ENCODE results near the gene AGAP3. TPM values are rescaled to one million over a fixed set of nuclear protein-coding genes. Genes with fewer than 3 reads are reported as not detected.

Gene AGAP3
- total RNA-seq, 1 experiment from 2014 or later = 19.9 TPM

DNA sequence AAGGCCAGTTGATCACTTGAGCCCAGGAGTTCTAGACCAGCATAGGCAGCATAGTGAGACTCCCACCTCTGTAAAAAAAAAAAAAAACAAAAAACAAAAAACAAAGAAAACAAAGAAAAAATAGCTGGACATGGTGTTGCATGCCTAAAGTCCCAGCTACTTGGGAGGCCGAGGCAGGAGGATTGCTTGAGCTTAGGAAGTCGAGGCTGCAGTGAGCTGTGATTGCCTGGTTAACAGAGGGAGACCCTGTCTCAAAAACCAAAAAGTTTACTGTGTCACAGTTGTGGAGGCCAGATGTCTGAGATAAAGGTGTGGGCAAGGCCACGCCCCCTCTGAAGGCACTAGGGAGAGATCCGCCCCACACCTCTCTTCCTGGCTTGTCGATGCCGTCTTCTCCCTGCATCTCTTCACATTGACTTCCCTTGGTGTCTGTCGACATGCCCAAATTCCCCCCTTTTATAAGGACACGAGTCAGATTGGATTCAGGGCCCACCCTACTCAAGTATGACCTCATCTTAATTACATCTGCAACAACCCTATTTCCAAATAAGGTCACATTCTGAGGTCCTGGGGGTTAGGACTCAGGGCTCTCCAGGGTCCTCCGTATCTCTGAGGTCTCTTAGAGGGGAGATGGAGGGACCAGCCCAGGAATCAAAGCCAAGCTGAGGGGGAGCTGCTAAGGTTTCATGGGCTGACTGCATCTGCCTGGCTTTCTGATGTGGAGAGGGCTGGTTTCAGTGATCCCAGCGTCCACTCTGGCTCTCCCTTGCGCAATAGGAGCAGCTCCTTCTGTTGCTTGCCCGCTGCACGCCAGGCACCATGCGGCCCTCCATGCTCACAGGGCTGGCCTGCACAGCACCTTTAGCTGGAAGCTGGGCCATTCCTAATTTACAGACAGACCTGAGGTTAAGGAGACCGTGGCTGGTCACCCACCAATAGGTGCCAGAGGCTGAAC, 23.1 kb downstream of the AGAP3 start:
- Histone ChIP-seq H3K4me1 (replicated peaks) (peaks cover 38% of the 10 kb centered on the region), H3K4me3 (no peak overlapping the region), H3K36me3 (peaks cover 3% of the 10 kb centered on the region; the same call in 1 of the 2 replicates), H3K9me3 (replicated peaks) (no peaks in the 10 kb centered on the region), H3K27me3 (replicated peaks) (no peaks in the 10 kb centered on the region), H3K27ac (no peak overlapping the region)
- DNase-seq (ENCODE audit: low read depth in 1 of 2, low spot score in 2 of 2) = no peak

DNA sequence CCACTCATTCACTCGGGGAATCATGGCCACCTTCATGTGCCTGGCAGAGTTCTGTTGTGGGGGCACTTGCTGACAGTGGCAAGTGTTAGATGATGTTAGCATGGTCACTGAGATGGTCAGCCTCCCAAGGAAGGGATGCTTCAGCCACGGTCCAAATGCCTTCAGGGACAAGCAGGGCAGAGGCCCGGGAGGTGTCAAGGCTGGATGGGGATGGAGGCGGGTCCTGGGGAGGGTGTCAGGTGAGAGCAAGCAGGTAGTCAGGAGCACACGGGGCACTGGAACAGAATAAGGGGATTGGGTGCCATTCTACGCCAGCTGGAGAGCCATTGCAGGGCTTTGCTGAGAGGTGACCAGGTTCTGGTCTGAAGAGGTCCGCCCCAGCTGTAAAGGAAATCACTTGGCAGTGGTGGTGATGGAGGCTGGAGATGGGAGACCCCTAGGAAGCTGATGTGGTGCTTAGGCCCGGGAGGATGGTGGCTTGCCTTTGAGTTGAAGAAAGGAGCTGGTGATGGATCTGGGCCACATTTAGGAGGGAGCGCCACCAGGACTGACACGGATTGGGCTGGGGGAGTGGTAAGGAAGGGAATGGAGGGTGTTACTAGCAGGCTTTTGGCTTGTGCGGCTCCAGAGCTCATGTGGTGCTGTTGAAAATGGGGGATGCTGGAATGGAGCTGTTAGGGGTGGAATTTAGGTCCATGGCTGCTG, 24.1 kb downstream of the AGAP3 start:
- no peak overlapping the region for H3K4me3 ChIP-seq
- H3K27ac ChIP-seq = no peak overlapping the region
- peaks cover 31% of the 10 kb centered on the region for H3K4me1 ChIP-seq (replicated peaks)
- no peaks in the 10 kb centered on the region for H3K9me3 ChIP-seq (replicated peaks)
- DNase-seq (ENCODE audit: low read depth in 1 of 2, low spot score in 2 of 2) = no peak
- H3K36me3 ChIP-seq = peaks cover 3% of the 10 kb centered on the region; the same call in 1 of the 2 replicates
- no peaks in the 10 kb centered on the region for H3K27me3 ChIP-seq (replicated peaks)

DNA sequence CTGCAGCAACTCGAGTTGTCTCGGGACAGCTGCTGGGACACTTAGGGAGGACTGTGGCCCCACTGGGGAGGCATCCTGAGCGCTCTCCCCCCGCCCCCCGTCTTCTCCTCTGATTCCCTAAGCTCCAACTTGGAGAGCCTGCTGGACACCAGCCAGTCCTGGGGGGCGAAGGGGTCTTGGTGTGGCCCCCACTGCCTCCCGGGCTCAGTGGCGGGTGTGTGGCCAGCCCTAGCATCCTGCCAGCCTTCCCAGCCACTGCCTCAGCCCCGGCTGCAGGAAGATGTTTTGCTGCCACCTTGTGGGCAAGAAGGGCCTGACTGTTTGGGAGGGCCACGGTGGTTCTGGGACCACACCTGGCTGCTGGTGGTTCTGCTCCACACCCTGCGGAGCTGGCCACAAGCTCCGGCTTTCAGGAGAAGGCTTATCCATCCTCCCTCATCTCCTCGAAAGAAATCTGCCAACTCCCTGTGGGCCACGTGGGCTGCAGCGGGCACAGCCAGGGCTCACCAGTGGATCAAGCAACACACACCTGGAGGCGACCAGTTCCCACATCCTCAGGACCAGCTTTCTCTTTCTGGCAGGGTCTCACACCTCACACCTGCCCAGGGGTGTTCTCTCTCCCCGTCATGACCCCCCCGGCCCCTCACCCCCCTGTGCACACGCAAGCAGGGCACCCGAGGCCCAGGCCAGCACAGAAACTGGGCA, 24.8 kb downstream of the AGAP3 start:
- Histone ChIP-seq H3K27me3 (replicated peaks) (no peaks in the 10 kb centered on the region), H3K36me3 (peaks cover 9% of the 10 kb centered on the region), H3K9me3 (replicated peaks) (no peaks in the 10 kb centered on the region), H3K27ac (no peak overlapping the region), H3K4me1 (replicated peaks) (peaks cover 31% of the 10 kb centered on the region), H3K4me3 (no peak overlapping the region)
- peak; percentile 68 to 76 for DNase-seq (ENCODE audit: low read depth in 1 of 2, low spot score in 2 of 2)

DNA sequence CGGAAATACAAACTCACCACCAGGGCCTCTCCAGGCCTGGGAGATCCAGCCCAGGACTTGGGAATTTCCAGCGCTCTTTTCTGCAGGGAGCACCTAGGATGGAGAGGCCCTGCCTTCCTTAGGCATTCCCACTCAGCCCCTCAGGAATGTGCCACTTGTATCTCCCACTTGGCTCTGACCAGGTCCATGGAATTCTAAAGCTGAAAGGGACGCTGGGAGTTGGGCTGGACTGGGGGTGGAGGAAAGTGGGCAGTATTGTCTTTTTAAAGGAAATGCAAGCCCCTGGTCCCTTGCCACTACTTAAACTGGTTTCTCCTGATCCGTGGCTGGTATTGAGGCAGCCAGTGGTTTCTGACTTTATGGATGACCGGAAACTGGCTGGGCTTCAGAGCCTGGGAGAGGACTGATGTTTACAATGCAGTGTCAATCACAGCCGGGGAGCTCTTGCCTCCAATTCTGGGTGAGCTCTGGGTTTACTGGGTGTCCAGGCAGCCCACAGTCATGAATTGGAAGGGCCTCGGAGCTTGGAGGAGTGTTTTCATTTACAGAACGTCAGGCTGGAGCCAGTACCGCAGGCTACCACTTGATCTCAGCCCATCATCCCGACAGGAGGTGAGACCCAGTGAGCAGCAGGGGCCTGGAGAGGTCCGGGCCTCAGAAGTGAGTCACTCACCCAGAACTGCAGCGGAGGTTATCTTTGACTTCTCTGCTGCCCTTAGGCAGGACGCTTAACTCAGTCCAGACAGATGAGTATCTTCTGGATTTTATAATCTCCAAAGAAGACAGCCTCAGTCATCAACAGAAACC, 27.3 kb downstream of the AGAP3 start:
- Histone ChIP-seq H3K4me1 (replicated peaks) (peaks cover 31% of the 10 kb centered on the region), H3K9me3 (replicated peaks) (no peaks in the 10 kb centered on the region), H3K27me3 (replicated peaks) (no peaks in the 10 kb centered on the region), H3K27ac (peak overlapping the region; percentile 72), H3K4me3 (peak overlapping the region; percentile 5; the same call in 1 of the 2 replicates), H3K36me3 (peaks cover 23% of the 10 kb centered on the region)
- peak; percentile 87 to 91 for DNase-seq (ENCODE audit: low read depth in 1 of 2, low spot score in 2 of 2)

DNA sequence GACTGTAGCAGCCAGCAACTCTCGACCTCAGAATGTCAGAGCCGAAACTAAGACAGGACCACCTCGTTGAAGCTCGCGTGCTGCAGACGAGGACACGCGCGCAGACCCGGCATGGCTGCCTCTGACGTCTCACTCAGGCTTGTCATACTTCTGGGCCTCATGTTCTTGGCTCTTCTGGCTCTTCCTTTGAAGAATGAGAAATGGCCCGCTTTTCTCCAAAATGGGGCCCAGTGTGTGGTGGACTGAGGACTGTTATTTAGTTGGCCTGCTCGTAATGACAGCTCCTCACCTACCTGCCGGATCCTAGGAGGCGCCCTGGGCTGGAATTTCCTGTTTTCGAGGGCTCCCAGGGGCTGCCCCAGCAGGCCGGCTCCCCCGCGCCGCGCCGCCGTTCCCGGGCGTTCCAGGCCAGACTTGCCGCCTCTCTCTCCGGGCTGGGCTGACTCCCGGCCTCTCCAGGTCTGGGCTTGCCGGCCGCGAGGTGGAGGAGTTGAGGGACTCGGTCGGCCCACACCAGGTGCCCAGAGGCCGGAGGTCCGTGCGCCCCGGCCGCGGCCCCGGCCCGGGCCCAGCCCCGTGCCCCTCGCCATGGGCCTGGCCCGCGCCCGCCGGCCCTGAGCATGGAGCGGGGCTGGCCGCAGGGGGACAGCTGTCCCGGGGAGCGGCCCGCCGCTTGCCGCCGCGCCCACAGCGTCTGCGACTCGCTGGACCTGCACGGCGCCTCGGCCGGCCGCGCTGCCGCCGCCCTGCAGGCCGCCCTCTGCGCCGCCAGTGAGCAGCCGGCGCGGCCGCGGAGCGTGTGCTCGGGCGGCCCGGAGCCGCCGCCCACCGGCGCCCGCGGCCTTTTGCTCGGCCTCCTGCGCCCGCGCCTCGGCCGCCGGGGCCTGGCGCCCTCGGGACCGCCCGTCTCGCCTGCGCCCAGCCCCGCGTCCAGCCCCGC, 28.1 kb downstream of the AGAP3 start:
- H3K9me3 ChIP-seq (replicated peaks) = no peaks in the 10 kb centered on the region
- H3K27ac ChIP-seq = peak overlapping the region; percentile 72
- no peaks in the 10 kb centered on the region for H3K27me3 ChIP-seq (replicated peaks)
- peaks cover 27% of the 10 kb centered on the region for H3K36me3 ChIP-seq
- no peak for DNase-seq (ENCODE audit: low read depth in 1 of 2, low spot score in 2 of 2)
- H3K4me3 ChIP-seq = peak overlapping the region; percentile 5; the same call in 1 of the 2 replicates
- H3K4me1 ChIP-seq (replicated peaks) = peaks cover 28% of the 10 kb centered on the region

DNA sequence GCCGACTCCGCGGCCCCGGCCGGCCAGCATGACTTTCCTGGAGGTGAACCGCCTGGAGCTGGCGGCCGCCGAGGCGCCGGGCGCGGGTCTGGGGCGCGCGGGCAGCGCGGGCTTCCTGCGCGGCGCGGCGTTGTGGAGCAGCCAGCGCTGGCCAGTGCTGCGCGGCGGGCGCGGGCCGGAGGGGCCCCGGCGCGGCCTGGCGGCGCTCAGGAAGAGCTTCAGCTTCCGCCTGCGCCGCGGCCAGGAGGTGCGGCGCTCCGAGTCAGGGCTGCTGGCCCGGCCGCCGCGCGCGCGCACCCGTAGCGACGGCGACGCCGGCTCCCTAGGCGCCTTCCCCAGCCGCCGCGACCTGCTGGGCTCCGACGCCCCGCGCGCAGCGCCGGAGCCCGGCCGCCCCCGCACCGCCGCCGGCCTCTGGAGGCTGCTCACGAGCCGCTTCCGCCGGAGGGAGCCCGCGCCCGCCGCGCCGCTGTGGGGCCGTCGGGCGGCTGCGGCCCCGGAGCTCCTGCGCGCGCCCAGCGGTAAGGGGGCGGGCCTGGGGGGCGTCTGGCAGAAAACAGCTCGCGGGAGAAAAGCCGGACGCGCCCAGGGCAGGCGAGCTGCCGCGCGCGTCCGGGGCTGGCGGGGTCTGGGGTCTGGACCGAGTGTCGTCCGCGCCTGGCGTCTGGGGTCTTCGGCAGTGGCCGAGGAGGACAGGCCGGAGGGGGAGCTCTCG, 29.0 kb downstream of the AGAP3 start:
- DNase-seq (ENCODE audit: low read depth in 1 of 2, low spot score in 2 of 2) = no peak
- Histone ChIP-seq H3K27me3 (replicated peaks) (no peaks in the 10 kb centered on the region), H3K4me3 (no peak overlapping the region), H3K27ac (no peak overlapping the region), H3K9me3 (replicated peaks) (no peaks in the 10 kb centered on the region), H3K36me3 (peaks cover 33% of the 10 kb centered on the region), H3K4me1 (replicated peaks) (peaks cover 26% of the 10 kb centered on the region)

DNA sequence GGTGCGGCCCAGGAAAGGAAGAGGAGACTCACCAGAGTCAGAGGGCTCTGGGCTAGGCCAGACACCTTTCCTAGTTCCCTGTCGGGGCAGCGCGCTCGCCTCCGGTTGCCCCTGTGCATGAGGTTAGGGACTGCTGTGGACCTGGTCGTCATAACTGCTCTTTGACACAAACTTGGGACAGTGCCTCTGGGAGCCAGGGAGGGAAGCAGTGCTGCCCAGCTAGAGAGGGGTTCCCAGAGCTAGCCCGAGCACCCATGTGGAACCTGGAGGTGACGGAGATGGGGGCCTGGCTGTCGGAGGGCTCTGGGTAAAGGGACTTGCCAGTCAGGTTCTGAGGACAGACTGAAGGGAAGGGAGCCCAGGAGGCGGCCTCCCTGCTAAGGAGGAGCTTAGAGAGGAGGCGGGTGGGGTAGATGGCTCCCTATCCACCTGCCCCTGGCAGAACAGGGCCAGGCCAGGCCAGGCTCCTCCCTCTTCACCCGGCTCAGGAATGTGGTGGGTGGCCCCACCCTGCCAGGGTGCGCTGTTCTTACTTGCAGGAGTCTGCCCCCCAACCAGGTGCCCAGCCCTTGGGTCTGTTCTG, 29.7 kb downstream of the AGAP3 start:
- Histone ChIP-seq H3K27ac (no peak overlapping the region), H3K27me3 (replicated peaks) (no peaks in the 10 kb centered on the region), H3K36me3 (peaks cover 39% of the 10 kb centered on the region), H3K4me3 (no peak overlapping the region), H3K9me3 (replicated peaks) (no peaks in the 10 kb centered on the region), H3K4me1 (replicated peaks) (peaks cover 23% of the 10 kb centered on the region)
- DNase-seq (ENCODE audit: low read depth in 1 of 2, low spot score in 2 of 2) = no peak

DNA sequence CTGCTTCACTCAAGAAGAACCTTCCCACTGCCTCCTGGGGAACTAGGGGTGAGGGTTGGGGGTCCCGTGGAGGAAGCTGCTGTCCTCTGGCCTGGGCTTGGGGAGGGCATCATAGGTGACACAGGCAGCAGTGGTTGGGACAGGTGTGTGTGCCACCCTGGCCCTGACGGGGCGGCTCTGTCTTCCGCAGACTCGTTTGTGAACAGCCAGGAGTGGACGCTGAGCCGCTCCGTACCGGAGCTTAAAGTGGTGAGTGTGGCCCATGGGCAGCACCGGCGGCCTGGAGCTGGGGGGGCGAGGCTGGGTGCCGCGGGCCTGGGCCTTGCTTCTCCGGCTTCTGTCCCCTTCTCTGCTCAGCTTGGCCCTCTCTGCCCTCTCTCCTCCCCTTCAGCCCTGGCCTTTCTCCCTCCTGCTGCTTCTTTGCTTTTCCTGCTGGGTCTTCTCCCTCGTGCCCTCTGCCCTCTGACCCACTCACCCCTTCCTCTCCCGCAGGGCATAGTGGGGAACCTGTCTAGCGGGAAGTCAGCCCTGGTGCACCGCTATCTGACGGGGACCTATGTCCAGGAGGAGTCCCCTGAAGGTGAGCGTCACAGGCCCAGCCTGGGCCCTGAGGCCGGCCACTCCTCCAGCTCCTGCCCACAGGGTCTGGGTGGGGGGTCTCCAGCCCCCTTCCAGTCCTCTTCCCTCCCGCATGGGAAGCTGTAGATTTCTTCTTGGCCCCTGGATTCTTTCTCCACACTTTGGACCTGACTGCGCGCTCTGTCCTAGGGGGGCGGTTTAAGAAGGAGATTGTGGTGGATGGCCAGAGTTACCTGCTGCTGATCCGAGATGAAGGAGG, 30.5 kb downstream of the AGAP3 start:
- DNase-seq (ENCODE audit: low read depth in 1 of 2, low spot score in 2 of 2) = no peak
- Histone ChIP-seq H3K9me3 (replicated peaks) (no peaks in the 10 kb centered on the region), H3K27ac (no peak overlapping the region), H3K4me1 (replicated peaks) (peaks cover 20% of the 10 kb centered on the region), H3K4me3 (no peak overlapping the region), H3K36me3 (peaks cover 40% of the 10 kb centered on the region), H3K27me3 (replicated peaks) (no peaks in the 10 kb centered on the region)

DNA sequence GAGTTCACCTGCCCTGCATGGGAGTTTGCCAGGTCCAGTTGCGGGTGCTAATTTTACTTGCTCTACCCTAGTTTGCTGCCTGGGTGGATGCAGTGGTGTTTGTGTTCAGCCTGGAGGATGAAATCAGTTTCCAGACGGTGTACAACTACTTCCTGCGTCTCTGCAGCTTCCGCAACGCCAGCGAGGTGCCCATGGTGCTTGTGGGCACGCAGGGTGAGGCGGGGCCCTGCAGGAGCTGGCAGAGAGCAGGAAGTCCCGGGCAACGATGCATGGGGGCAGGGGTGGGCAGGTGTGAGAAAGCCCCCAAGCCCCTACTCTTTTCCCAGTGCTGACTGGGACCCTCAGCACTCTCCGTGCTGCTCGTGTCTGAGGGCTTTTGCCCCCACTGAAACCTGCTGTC, 31.3 kb downstream of the AGAP3 start:
- no peak for DNase-seq (ENCODE audit: low read depth in 1 of 2, low spot score in 2 of 2)

DNA sequence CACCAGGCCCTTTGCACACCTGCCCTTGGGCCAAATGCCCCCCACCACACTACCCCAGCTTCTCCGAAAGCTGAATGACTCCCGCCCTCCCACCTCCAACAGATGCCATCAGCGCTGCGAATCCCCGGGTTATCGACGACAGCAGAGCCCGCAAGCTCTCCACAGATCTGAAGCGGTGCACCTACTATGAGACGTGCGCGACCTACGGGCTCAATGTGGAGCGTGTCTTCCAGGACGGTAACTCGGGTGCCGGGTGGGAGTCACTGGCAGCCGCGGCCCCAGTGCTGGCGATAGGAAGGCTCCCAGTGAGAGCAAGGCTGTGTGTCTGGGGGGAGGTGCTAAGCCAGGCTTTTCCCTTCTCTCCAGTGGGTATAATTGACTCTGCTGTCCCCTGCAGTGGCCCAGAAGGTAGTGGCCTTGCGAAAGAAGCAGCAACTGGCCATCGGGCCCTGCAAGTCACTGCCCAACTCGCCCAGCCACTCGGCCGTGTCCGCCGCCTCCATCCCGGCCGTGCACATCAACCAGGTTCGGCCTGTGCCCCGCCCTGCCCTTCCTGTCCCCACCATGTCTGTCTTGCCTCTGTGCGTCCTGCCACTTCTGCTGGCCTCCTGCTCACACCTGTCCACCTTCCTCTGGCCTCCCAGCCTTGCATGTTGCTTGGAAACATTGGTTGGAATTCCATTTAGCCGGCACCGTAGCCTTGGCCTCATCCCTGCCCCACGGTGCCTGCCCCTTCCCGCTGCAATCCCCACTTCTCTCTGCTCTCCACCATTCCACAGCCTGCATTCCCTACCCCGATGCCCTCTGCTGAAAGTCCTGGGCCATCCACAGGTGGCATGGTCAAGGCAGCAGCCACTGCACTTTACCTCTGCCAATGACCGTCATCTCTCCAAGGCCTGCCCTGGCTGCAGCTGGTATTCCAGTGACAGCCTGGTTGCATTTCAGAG, 32.1 kb downstream of the AGAP3 start:
- H3K27me3 ChIP-seq (replicated peaks) = no peaks in the 10 kb centered on the region
- H3K9me3 ChIP-seq (replicated peaks) = no peaks in the 10 kb centered on the region
- H3K4me1 ChIP-seq (replicated peaks) = peaks cover 12% of the 10 kb centered on the region
- no peak overlapping the region for H3K4me3 ChIP-seq
- no peak overlapping the region for H3K27ac ChIP-seq
- peaks cover 47% of the 10 kb centered on the region for H3K36me3 ChIP-seq
- DNase-seq (ENCODE audit: low read depth in 1 of 2, low spot score in 2 of 2) = no peak

More for the DNA sequence above, 31.3 kb downstream of the AGAP3 start:
- H3K4me3 ChIP-seq = no peak overlapping the region
- no peaks in the 10 kb centered on the region for H3K27me3 ChIP-seq (replicated peaks)
- peaks cover 42% of the 10 kb centered on the region for H3K36me3 ChIP-seq
- H3K4me1 ChIP-seq (replicated peaks) = peaks cover 20% of the 10 kb centered on the region
- no peaks in the 10 kb centered on the region for H3K9me3 ChIP-seq (replicated peaks)
- H3K27ac ChIP-seq = no peak overlapping the region

Measured in SJSA1 (cell line).